Hepatic stellate cell (primary cell): ENCODE measurements around the gene AGPAT3.
"Not testable (repeated sequence)": the region's sequence is repeated elsewhere in the genome, so short reads cannot be mapped to it uniquely, and the experiment has no call there.

ENCODE experiments used
- DNase-seq: peaks from one replicate; pipeline ENCODE4 v3.0.0; 2011; ENCODE audit warnings: low spot score

The AGPAT3 gene

GRCh38 chr21:43884012-43884860 is 19.2 kb downstream of the AGPAT3 start:
- no peak for DNase-seq

- DNase-seq: no peak
Measured at GRCh38 chr21:43884861-43885417, 19.9 kb downstream of the AGPAT3 start.

- DNase-seq: no peak
Measured at GRCh38 chr21:43885721-43886120, 20.7 kb downstream of the AGPAT3 start.

GRCh38 chr21:43886565-43886964 is 21.5 kb downstream of the AGPAT3 start:
- no peak for DNase-seq

- DNase-seq: no peak
Measured at GRCh38 chr21:43889069-43889468, 24.0 kb downstream of the AGPAT3 start.

- no peak for DNase-seq
Measured at GRCh38 chr21:43890042-43890441, 25.0 kb downstream of the AGPAT3 start.

- DNase-seq: no peak
Measured at GRCh38 chr21:43892334-43892733, 27.3 kb downstream of the AGPAT3 start.

GRCh38 chr21:43892984-43893535 is 28.0 kb downstream of the AGPAT3 start:
- DNase-seq: no peak

GRCh38 chr21:43893536-43894205 is 28.6 kb downstream of the AGPAT3 start:
- DNase-seq: no peak

GRCh38 chr21:43894206-43894577 is 29.2 kb downstream of the AGPAT3 start:
- no peak for DNase-seq

GRCh38 chr21:43895196-43895595 is 30.2 kb downstream of the AGPAT3 start:
- DNase-seq: no peak

GRCh38 chr21:43896696-43897299 is 31.8 kb downstream of the AGPAT3 start:
- not testable (repeated sequence) for DNase-seq

- DNase-seq: no peak
Measured at GRCh38 chr21:43899307-43900077, 34.5 kb downstream of the AGPAT3 start.

GRCh38 chr21:43900078-43900385 is 35.0 kb downstream of the AGPAT3 start:
- DNase-seq: no peak

GRCh38 chr21:43900690-43901089 is 35.7 kb downstream of the AGPAT3 start:
- DNase-seq: no peak

- no peak for DNase-seq
Measured at GRCh38 chr21:43902441-43902840, 37.4 kb downstream of the AGPAT3 start.

- no peak for DNase-seq
Measured at GRCh38 chr21:43903451-43904091, 38.5 kb downstream of the AGPAT3 start.

GRCh38 chr21:43904331-43904781 is 39.3 kb downstream of the AGPAT3 start:
- DNase-seq: no peak

GRCh38 chr21:43905726-43906455 is 40.9 kb downstream of the AGPAT3 start:
- DNase-seq: no peak

GRCh38 chr21:43906585-43907370 is 41.8 kb downstream of the AGPAT3 start:
- no peak for DNase-seq
